GM18499 (cell line): Measurements from ENCODE around the gene SAMD4A.
"Not testable (repeated sequence)": the region's sequence is repeated elsewhere in the genome, so short reads cannot be mapped to it uniquely, and the experiment has no call there.

Experiments used
- ATAC-seq: cut with Tn5 transposase; IDR thresholded peaks from one replicate; pipeline ENCODE4 v1.9.1; 2021; ENCODE audit warnings: moderate number of reproducible peaks; ENCODE audit not compliant: insufficient read depth, unreplicated experiment

Gene SAMD4A

GRCh38 chr14:54591461-54591860 is 24.5 kb downstream of the SAMD4A start:
- no peak for ATAC-seq

- no peak for ATAC-seq
These were observed 24.9 kb downstream of the SAMD4A start for GRCh38 chr14:54591866-54592265.

- no peak for ATAC-seq
These were observed 26.9 kb downstream of the SAMD4A start for GRCh38 chr14:54593860-54594259.

- no peak for ATAC-seq
These were observed 27.6 kb downstream of the SAMD4A start for GRCh38 chr14:54594537-54594936.

- no peak for ATAC-seq
These were observed 31.0 kb downstream of the SAMD4A start for GRCh38 chr14:54597795-54598443.

- ATAC-seq = no peak
These were observed 33.2 kb downstream of the SAMD4A start for GRCh38 chr14:54599966-54600716.

- no peak for ATAC-seq
These were observed 33.8 kb downstream of the SAMD4A start for GRCh38 chr14:54600717-54601109.

GRCh38 chr14:54603362-54603761 is 36.4 kb downstream of the SAMD4A start:
- no peak for ATAC-seq

- no peak for ATAC-seq
These were observed 39.2 kb downstream of the SAMD4A start for GRCh38 chr14:54606178-54606577.

GRCh38 chr14:54606631-54607133 is 39.8 kb downstream of the SAMD4A start:
- ATAC-seq = no peak

GRCh38 chr14:54609576-54609975 is 42.6 kb downstream of the SAMD4A start:
- ATAC-seq = no peak

GRCh38 chr14:54610051-54610977 is 43.4 kb downstream of the SAMD4A start:
- no peak for ATAC-seq

GRCh38 chr14:54614296-54614695 is 47.4 kb downstream of the SAMD4A start:
- no peak for ATAC-seq

GRCh38 chr14:54617467-54617866 is 50.5 kb downstream of the SAMD4A start:
- no peak for ATAC-seq

- ATAC-seq = no peak
These were observed 54.8 kb downstream of the SAMD4A start for GRCh38 chr14:54621686-54622085.

- peak; percentile 77 for ATAC-seq
These were observed 55.4 kb downstream of the SAMD4A start for GRCh38 chr14:54622192-54622958.

GRCh38 chr14:54623279-54624004 is 56.5 kb downstream of the SAMD4A start:
- no peak for ATAC-seq

- ATAC-seq = not testable (repeated sequence)
These were observed 57.1 kb downstream of the SAMD4A start for GRCh38 chr14:54624005-54624358.

GRCh38 chr14:54625112-54625511 is 58.2 kb downstream of the SAMD4A start:
- ATAC-seq = no peak

GRCh38 chr14:54627219-54627539 is 60.3 kb downstream of the SAMD4A start:
- no peak for ATAC-seq
